AG04450 (cell line): ENCODE data around the gene PELO. TPM values are rescaled to one million over a fixed set of nuclear protein-coding genes. Genes with fewer than 3 reads are reported as not detected.

Experiments
- CTCF ChIA-PET: fragments of 300-600, 350-600 bp; formaldehyde crosslinking; extraction: SDS; loops from one replicate; lab custom pipeline; 2022; ENCODE audit warnings: antibody characterized with exemption, inconsistent platforms; lab: Charles Lee
- POLR2A ChIA-PET: fragments of 350-600 bp; formaldehyde crosslinking; extraction: SDS; loops from one replicate; lab custom pipeline; 2021; ENCODE audit warnings: antibody characterized with exemption, inconsistent platforms; lab: Yijun Ruan, JAX
- DNase-seq: peaks from one replicate; pipeline ENCODE4 v3.0.0-alpha.2; 2011; ENCODE audit warnings: low read depth, low spot score
- H3K27ac ChIP-seq: one replicate; pipeline ENCODE4 v1.5.1; 2012; ENCODE audit warnings: low read depth, low read length, control low read depth
- H3K27me3 ChIP-seq: one replicate; pipeline ENCODE4 v1.6.0; 2012; ENCODE audit warnings: low read length; ENCODE audit not compliant: control insufficient read depth, insufficient read depth
- H3K4me3 ChIP-seq: 2 replicates; pipeline ENCODE4 v1.5.1; 2011; ENCODE audit warnings: mild to moderate bottlenecking, low read depth, low read length, control low read depth
- H3K9me3 ChIP-seq: 2 replicates; pipeline ENCODE4 v1.5.1; 2012; ENCODE audit warnings: low read length; ENCODE audit not compliant: control insufficient read depth, insufficient read depth
- polyA plus RNA-seq: library from polyadenylated mRNA; depleted of rRNA; stranded (reverse); fragments of >200 nt; gene quantifications from 2 replicates; pipeline ENCODE4 v1.2.3, GENCODE V29; 2011; rRNA removed
- TF ChIP-seq, protein P1 (sequence below): IDR thresholded peaks from 2 replicates; pipeline ENCODE4 v1.5.1; 2011; ENCODE audit warnings: low read depth, low read length, control low read depth, inconsistent platforms

The PELO gene
- polyA plus RNA-seq, 1 experiment = 49.4 TPM

- DNase-seq = no peak
Measured at GRCh38 chr5:52830650-52831049, 42.9 kb downstream of the PELO start.

GRCh38 chr5:52831786-52832511 is 44.2 kb downstream of the PELO start:
- DNase-seq = no peak
- H3K27ac ChIP-seq = no peak overlapping the region

More at GRCh38 chr5:52830650-52831049, 42.9 kb downstream of the PELO start:
- H3K4me3 ChIP-seq = no peak overlapping the region
- no peaks in the 10 kb centered on the region for H3K27me3 ChIP-seq
- no peaks in the 10 kb centered on the region for H3K9me3 ChIP-seq
- POLR2A ChIA-PET = no interaction called here
- CTCF ChIA-PET = no interaction called here
- H3K27ac ChIP-seq = no peak overlapping the region
- TF ChIP-seq, protein P1, sequence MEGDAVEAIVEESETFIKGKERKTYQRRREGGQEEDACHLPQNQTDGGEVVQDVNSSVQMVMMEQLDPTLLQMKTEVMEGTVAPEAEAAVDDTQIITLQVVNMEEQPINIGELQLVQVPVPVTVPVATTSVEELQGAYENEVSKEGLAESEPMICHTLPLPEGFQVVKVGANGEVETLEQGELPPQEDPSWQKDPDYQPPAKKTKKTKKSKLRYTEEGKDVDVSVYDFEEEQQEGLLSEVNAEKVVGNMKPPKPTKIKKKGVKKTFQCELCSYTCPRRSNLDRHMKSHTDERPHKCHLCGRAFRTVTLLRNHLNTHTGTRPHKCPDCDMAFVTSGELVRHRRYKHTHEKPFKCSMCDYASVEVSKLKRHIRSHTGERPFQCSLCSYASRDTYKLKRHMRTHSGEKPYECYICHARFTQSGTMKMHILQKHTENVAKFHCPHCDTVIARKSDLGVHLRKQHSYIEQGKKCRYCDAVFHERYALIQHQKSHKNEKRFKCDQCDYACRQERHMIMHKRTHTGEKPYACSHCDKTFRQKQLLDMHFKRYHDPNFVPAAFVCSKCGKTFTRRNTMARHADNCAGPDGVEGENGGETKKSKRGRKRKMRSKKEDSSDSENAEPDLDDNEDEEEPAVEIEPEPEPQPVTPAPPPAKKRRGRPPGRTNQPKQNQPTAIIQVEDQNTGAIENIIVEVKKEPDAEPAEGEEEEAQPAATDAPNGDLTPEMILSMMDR = no peak

GRCh38 chr5:52834320-52834719 is 46.6 kb downstream of the PELO start:
- no peak overlapping the region for H3K27ac ChIP-seq
- no peak for DNase-seq
- no peaks in the 10 kb centered on the region for H3K27me3 ChIP-seq
- no peaks in the 10 kb centered on the region for H3K9me3 ChIP-seq
- TF ChIP-seq, protein P1 = no peak
- ChIA-PET CTCF (no interaction called here), POLR2A (interaction anchor here (0.6 kb wide), 1 partner anchor 22 kb away, joined by 8 read pairs; no protein-coding TSS in a partner anchor)
- no peak overlapping the region for H3K4me3 ChIP-seq

More at GRCh38 chr5:52831786-52832511, 44.2 kb downstream of the PELO start:
- TF ChIP-seq, protein P1 = no peak
- ChIA-PET POLR2A (no interaction called here), CTCF (interaction anchor here (1.0 to 1.4 kb wide), 2 partner anchors 84 kb away, joined by 3 to 9 read pairs; no protein-coding TSS in a partner anchor)
- Histone ChIP-seq H3K27me3 (no peaks in the 10 kb centered on the region), H3K9me3 (no peaks in the 10 kb centered on the region), H3K4me3 (no peak overlapping the region)

DNA sequence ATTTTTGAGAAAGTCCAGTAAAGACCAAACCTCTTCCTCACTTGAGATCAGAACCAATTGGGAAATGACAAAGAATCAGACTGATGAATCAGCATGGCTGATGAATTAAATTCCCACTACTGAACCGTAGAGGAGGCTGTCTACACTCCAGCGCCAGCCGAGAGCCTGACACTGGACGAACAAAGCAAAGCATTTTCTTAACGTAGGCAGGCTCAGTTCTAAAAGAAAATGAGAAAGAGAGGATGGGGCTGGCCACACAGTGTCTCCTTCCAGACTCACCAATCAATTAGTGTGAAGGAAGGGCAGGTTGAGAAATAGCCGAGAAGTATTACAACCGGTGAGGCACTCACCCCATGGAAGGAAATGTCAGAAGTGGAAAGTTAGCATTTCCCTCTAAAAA is 49.4 kb downstream of the PELO start:
- no peak for DNase-seq
- CTCF ChIA-PET = no interaction called here
- Histone ChIP-seq H3K9me3 (no peaks in the 10 kb centered on the region), H3K27ac (peak overlapping the region; percentile 68), H3K27me3 (no peaks in the 10 kb centered on the region), H3K4me3 (no peak overlapping the region)
- POLR2A ChIA-PET = interaction anchor here (1.1 to 3.6 kb wide), 3 partner anchors 9 to 38 kb away, joined by 4 to 14 read pairs (median 6); no protein-coding TSS in a partner anchor
- TF ChIP-seq, protein P1 = no peak

Other genes with a start within 250 kb of the PELO start
- 136 and 148 TPM in 2 replicates for gene ITGA1, start within 50 bp of the PELO start, polyA plus RNA-seq
- 58.2 and 71.9 TPM in 2 replicates for gene ITGA2, start 201.4 kb downstream of the PELO start, polyA plus RNA-seq